IPS-18c (cell line): ENCODE data around the gene PGM5.

ENCODE experiments used
- H3K4me3 ChIP-seq: 2 replicates; pipeline ENCODE4 v1.7.0; 2013; ENCODE audit warnings: low read depth, mild to moderate bottlenecking, low read length, moderate library complexity; ENCODE audit not compliant: insufficient read depth
- H3K9me3 ChIP-seq: one replicate; pipeline ENCODE4 v1.6.1; 2013; ENCODE audit warnings: mild to moderate bottlenecking, low read length, moderate library complexity; ENCODE audit not compliant: control insufficient read depth, insufficient read depth

PGM5 gene

DNA sequence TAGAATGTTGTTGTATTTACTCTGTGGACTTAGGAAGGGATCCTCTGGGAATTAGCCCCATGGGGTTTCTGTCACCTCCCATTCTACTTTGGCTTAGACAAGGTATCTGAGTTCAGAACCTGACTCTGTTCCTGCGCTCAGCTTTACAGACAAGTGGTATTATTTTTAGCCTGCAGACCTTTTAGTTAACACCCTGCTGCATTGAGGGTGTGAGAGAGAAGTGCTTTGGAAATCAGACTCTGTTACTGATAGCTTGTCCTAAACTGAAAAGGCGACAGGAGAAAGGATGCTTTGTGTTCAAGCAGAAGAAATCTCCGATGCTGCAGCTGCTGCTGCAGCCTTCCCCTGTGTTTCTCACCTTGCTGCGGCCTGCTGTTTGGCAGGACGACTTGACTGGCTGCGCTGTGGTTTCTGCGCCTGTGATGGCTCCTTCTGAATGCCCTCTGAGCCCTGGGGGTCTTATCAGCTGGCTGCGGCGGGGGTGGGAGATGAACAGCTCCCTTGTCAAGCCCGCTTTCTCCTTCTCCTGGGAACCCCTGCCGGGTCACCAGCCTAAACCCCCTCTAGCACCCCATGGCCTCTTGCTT lies 61.9 kb downstream of the PGM5 start:
- Histone ChIP-seq H3K9me3 (no peaks in the 10 kb centered on the region), H3K4me3 (no peak overlapping the region)

DNA sequence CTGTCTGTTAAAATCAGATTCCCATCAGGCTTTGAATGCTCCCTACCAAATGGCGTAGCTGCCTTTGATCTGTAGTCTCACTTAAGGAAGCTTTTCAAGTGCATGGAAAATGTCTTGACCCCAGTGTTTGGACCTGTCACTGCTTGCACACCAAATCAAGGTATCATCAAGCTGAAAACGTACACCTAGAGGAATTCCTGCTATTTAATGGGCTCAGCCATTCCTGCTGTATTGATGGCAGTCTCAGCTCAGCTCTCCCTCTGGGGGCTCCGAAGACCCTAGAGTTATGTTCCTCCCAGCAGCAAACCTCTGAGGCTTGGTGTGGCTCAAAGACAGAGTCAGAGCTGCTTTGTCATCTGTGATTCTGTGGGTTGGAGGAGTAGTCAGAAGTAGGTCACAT lies 63.5 kb downstream of the PGM5 start:
- H3K4me3 ChIP-seq: no peak overlapping the region
- H3K9me3 ChIP-seq: no peaks in the 10 kb centered on the region

DNA sequence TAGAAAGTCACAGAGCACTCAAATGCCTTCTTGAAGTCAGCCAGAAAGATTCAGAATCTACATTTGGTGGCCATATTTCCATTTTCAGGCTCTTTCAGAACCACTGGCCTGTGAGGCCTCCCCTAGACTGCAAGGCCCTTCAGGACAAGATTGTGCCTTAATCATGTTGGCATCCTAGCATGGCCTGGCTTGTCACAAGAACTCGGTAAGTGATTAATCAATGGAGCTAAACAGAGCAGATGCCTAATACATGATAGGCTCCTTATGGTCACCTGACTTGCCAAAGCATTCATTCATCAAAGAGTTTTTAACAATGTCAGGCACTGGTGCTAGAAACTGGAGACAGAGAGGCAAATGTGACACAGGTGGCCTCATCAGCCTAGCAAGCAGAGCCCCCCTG lies 70.3 kb downstream of the PGM5 start:
- no peaks in the 10 kb centered on the region for H3K9me3 ChIP-seq

DNA sequence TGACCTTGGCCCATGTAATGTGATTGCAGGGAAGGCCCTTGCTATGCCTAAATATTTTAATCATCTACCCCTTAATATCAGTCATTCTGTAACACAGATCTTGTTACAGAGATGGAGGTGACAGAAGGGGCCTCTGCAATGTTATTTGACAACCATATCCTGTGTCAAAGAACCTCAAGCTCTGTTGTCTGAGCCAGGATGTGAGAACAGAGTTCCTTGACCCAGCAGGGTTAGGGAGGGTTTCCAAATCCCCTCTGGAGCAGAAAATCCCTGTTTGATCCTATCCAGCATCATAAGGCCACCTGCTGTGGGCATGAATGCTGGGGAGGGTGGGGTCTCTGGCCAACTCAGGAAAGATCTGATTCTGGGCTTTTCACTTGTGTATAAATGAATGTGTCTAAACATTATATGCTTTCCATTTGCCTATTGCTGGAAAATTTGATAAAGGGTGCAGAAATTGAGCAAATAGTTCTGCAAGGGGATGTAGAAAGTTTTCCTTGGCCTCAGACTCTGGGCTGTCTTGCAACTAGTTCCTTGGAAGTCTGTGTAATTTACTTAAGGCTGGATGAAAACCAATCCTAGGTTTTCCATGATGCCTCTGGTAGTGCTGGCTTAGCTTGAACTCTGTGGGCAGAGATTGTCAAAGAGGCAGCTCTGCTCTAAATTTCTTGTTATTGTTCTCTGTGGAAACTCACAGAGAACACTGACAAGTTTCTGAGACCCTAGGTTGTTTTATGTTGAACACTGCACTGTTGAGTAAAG lies 71.0 kb downstream of the PGM5 start:
- no peak overlapping the region for H3K4me3 ChIP-seq
- no peaks in the 10 kb centered on the region for H3K9me3 ChIP-seq

More for the DNA sequence above, 70.3 kb downstream of the PGM5 start:
- no peak overlapping the region for H3K4me3 ChIP-seq

DNA sequence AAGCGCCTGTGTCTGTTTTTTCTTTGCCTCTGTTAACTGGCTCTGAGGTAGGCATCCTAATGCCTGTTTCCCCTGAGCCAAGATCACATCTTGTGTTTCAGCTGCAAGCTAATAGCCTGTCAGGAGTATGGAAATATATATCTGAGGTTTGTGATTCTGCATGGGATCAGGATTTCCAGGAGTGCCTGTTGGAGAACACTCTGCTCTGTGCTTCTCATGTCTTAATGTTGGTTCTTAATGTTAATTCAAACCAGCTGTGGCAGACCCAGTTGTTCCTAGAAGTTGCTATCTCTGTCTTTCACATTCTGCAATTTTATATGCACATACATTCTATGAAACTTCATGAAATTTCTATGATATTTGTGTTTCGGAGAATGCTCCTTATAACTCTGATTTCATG lies 72.1 kb downstream of the PGM5 start:
- no peaks in the 10 kb centered on the region for H3K9me3 ChIP-seq
- no peak overlapping the region for H3K4me3 ChIP-seq

DNA sequence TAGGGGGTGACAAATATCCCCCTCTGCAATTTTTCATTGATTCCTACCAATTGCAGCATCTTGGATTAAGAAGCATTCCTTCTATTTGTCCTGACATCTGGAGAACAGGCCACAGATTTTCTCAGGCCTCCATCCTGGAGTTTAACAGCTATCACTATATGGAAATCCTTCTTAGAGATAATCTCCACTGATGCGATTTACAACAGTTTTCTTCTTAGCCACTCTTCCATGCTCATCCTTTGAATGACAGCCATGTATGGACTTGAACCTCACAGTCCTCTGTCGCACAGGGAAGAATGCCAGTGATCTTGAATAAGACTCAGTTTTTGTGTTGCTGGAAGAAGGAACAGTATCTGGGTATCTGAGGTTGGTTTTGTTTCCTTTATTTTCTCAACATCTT lies 73.2 kb downstream of the PGM5 start:
- Histone ChIP-seq H3K4me3 (no peak overlapping the region), H3K9me3 (no peaks in the 10 kb centered on the region)

DNA sequence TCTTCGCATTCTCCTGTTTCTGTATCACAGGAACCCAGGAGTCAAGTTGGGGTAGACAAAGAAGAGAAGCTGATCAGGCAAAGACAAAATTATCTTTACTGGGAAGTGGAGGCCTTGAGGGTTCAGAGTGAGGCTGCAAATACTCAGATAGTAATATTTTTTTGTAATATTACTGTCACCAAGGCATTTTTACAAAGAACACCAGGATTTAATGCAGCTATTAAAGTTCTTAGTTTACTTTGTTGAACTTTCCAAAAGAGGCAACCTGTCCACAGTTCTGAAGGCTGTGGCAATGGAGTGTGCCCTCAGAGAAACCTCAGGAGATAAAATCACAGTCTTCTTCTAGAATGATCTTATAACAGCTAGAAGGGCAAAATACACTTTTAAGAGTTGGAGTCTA lies 74.9 kb downstream of the PGM5 start:
- Histone ChIP-seq H3K4me3 (no peak overlapping the region), H3K9me3 (no peaks in the 10 kb centered on the region)

DNA sequence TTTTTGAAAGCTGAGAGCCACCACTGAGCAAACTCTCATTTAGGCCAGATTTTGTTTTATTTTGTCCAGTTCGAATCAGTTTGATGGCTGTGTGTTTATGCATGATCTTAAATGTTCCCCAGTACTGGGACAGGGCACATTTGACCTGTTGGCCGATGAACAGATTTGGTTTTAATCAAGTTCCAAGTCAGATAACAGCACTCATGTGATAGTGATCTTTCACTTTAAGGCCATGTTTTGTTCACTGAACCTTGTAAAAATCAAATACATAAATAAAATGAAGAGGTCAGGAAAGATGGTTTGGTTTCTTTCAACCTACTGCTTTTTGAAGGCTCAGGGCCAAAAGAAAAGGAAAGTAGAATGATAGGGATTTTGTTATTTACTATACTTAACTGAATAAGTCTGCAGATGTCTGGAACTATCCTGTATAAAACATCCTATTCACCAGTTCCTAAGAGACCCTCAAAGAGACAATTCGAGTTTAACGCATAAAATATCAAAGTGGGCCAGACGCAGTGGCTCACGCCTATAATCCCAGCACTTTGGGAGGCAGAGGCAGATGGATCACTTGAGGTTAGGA lies 77.2 kb downstream of the PGM5 start:
- no peaks in the 10 kb centered on the region for H3K9me3 ChIP-seq
- no peak overlapping the region for H3K4me3 ChIP-seq

DNA sequence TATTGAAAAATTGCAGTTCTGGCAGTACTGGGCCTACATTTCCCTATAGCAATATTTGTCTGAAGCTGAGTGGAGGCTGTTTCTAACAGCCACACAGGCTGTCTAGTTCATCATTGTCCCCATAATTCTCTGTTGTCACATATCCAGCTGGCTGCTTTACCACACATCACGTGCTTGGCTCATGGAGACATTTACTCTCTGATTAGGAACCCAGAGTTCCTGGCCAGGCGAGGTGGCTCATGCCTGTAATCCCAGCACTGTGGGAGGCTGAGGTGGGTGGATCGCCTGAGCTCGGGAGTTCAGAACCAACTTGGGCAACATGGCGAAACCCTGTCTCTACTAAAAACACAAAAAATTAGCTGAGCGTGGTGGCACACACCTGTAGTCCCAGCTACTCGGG lies 81.4 kb downstream of the PGM5 start:
- H3K4me3 ChIP-seq: no peak overlapping the region

DNA sequence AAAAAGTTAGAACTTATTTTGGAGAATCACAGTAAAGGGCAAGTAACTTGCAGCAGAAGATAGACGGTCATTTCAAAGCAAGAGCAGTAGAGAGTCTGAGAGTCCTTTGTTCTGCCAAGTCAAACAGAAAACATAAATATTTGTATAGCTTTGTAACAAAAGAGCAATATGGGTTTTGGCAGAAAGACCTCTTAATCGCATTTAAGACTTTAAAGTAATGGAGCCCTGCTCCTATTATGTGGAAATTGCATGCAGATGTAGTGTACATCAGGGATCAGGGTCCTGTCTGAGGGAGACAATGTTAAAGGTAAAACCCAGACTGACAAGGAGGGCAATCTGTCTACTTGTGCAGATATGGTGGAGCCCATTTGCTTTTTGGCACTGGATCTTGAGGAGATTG lies 87.2 kb downstream of the PGM5 start:
- H3K4me3 ChIP-seq: no peak overlapping the region
- no peaks in the 10 kb centered on the region for H3K9me3 ChIP-seq

More for the DNA sequence above, 81.4 kb downstream of the PGM5 start:
- no peaks in the 10 kb centered on the region for H3K9me3 ChIP-seq

DNA sequence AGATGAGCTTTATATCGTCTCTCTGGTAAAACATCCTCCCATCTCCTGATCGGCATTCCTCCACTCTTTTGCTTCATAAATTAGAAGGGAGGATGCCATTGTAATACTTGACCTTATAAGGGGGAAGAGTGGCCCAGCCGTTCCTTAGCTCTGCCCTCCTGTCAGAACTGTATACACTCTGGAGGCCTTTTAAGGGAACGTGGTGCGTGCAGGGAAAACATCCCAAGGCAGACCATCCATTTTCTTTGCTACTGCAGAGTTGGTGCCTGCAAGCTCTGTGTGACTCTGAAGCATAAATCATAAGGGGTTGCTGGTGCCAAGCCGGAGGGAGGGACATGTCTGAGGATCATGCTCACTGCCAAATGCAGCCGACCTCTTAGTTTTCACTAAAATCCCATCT lies 90.4 kb downstream of the PGM5 start:
- no peaks in the 10 kb centered on the region for H3K9me3 ChIP-seq
- H3K4me3 ChIP-seq: no peak overlapping the region

DNA sequence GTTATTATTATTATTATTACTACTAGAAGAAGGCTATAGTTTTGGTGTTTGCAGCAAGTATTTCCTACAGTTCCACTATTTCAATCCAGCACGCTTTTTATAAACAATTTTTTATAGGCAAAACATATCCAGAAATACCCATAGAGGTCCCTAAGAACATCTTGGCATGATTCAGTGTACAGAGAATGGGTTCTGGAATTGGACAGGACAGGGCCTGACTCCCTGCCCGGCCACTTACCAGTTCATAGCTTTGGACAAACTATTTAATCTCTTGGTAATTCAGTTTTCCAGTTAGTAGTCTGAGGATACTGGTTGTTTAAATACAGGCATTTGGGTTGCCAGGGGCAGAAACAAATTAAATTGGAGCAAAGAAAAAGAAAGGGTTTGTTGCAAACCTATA lies 91.2 kb downstream of the PGM5 start:
- H3K4me3 ChIP-seq: no peak overlapping the region
- no peaks in the 10 kb centered on the region for H3K9me3 ChIP-seq

DNA sequence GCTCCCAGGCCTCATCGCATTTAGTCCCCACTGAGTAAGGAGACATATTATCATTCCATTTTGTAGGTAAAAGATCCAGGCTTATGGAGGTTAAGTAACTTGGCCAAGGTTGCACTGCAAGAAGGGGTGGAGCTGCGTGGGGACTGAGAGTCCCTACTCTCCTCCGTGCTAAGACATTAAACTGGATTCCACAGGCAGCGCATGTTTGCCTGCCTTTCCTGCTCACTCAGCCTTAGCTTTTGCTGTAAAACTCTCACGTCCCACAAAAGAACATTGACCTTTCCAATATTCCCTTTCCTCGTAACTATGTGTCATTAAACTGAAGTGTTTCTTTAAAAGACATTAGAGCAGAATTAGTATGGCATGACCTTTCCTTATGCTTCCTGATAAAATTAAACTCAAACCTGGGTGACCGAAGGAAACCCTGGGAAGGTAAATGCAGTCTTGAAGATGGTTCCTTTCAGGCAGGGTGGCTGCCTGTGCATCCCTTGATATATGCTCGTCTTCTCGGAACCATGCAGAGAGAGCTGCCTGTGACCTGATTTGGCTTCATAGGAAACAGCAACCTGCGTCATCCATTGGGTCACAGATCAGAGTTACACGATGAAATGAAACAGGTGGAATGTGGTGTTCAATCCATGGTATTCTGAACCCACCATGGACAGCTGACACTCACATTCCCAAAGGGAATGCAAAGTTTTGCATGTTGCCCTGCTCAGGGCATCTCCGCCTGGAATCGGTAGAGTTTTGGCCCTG lies 98.3 kb downstream of the PGM5 start:
- Histone ChIP-seq H3K4me3 (no peak overlapping the region), H3K9me3 (no peaks in the 10 kb centered on the region)

DNA sequence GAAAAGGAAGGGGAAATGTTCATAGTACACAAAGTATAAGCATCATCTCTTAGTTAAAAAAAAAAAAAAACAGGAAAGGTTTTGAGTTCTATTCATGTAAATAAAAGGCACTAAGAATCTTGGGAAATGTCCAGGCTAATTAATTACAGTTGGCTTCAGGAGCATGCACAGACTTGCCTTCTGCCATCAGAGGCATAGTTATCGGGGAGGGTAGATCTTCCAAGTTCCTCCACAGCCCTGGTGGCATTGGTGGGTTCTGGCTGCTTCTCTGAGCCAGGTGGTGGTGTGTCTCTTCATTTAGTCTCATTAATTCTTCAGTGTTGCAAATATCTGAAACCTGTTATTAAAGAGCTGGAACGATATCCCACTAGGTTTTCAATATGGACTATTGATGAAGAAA lies 99.0 kb downstream of the PGM5 start:
- Histone ChIP-seq H3K4me3 (no peak overlapping the region), H3K9me3 (no peaks in the 10 kb centered on the region)

DNA sequence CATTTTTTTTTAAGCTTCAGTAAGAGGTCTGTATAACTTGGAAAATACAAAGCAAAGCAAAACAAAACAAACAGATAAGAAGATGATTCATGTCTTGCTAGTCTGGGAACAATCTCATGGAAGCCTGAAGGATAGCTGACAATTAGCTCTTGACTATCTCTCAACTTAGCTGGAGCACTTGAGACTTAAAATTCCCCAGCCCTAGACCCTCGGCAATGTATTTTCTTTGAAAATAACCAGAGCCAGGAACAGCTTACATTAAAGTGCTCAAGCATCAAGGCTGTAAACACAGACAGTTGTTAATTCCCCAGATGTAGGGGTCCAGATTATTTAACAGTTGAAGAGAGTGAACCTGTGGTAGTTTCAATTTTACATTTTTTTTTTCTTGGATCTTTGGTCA lies 101.4 kb downstream of the PGM5 start:
- no peak overlapping the region for H3K4me3 ChIP-seq
- no peaks in the 10 kb centered on the region for H3K9me3 ChIP-seq

DNA sequence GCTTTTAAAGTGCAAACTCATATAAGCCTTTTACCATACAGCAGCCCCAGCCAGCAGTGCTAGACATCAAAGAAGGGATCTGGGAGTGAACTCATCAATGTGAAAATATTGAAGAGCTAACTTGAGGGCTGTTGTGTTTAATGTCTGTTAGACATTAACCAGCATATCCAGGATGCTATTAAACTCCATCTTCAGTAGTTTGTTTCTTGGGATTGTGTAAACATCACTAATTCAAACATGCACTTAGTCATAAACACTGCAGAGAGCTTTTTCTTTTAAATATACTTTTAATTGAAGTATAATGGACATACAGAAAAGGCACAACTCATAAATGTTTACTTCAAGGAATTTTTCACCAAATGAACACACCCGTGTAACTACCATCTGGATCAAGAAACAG lies 102.5 kb downstream of the PGM5 start:
- Histone ChIP-seq H3K4me3 (no peak overlapping the region), H3K9me3 (no peaks in the 10 kb centered on the region)

DNA sequence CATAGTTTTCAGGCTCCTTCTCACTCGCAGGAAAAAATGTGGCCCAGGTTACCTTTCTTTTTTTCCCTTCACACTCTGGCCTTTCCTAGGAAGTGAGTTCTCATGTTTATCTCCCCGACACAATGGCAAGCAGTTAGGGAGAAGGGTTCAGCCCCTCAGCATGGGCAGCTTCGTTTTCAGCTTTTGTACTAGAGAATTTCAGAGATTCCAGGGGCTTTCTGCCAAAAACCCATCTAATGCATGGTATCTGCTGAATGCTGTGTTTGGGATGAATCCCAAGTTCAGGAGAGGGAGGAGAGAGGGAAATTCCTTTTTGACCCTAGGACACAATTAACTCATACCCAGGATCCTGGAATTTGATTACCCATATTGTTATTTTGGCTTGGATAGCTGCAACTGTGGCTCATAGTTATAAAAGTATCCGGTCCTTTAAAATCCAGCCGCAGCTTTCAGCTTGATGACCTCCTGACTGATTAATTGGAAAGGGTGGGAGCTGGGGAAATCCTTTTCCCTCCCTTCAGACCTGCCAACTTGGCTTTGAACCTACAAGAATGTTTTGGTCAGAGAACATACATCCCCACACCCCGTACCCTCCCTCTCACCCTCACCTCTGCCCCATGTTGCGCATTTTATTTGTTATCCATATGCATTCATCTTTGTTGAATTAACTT lies 105.8 kb downstream of the PGM5 start:
- H3K9me3 ChIP-seq: no peaks in the 10 kb centered on the region
- H3K4me3 ChIP-seq: no peak overlapping the region
